ENCODE data around the gene CLDN6.
A peak's percentile ranks its signal among the peaks of the same experiment; 100 is the strongest.

Gene CLDN6

DNA sequence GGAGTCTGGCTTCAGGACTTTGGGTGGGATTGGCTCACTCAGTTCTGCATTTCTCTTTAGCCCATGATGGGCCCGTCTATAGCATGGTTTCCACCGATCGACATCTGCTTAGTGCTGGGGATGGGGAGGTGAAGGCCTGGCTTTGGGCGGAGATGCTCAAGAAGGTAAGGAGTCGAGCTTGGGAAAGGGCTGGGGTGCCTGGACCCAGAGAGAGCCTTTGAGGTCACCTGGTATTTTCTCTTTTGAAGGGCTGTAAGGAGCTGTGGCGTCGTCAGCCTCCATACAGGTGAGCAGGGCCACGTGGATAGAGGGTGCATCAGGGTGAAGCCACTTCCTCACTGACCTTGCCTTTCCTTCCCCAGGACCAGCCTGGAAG, 8.0 kb upstream of the CLDN6 start:
- TF ChIP-seq, protein P1, sequence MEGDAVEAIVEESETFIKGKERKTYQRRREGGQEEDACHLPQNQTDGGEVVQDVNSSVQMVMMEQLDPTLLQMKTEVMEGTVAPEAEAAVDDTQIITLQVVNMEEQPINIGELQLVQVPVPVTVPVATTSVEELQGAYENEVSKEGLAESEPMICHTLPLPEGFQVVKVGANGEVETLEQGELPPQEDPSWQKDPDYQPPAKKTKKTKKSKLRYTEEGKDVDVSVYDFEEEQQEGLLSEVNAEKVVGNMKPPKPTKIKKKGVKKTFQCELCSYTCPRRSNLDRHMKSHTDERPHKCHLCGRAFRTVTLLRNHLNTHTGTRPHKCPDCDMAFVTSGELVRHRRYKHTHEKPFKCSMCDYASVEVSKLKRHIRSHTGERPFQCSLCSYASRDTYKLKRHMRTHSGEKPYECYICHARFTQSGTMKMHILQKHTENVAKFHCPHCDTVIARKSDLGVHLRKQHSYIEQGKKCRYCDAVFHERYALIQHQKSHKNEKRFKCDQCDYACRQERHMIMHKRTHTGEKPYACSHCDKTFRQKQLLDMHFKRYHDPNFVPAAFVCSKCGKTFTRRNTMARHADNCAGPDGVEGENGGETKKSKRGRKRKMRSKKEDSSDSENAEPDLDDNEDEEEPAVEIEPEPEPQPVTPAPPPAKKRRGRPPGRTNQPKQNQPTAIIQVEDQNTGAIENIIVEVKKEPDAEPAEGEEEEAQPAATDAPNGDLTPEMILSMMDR (IDR thresholded peaks at IDR 0.05; ENCODE audit: borderline replicate concordance, insufficient read depth, low read depth, low read length), result no peak
- no peak overlapping the region for H3K4me3 ChIP-seq (ENCODE audit: low read depth, low read length)

DNA sequence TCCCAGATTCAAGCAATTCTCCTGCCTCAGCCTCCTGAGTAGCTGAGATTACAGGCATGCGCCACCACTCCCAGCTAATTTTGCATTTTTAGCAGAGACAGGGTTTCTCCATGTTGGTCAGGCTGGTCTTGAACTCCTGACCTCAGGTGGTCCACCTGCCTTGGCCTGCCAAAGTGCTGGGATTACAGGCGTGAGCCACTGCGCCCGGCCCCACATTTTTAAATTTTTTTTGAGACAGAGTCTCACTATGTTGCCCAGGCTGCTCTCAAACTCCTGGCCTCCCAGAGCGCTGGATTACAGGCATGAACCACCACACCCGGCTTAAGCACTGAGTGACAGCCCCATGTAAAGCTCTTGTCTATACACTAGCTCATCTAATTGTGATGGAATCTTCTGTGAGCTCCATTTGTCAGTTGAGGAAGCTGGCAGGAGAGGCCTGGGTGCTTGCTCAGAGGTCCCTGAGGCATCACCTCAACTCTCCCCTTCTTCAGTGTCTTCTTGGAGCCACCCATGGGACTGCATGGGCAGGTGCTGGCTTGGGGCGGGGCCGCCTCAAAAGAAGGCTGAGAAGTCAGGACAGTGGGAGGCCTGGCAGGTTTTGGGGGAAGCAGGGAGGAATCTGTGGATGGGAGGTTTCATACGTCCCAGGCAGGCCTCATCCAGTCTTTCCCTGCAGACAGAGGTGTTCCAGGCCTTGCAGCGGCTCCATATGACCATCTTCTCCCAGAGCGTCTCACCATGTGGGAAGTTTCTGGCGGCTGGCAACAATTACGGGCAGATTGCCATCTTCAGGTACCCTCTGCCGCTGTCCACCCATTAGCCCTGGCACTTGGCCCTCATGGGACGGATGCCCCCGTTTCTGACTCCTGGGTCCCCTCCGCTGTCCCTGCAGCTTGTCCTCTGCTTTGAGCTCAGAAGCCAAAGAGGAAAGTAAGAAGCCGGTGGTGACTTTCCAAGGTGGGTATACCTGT, 7.3 kb upstream of the CLDN6 start:
- H3K4me3 ChIP-seq (ENCODE audit: low read depth, low read length), result no peak overlapping the region
- TF ChIP-seq, protein P1 (IDR thresholded peaks at IDR 0.05; ENCODE audit: borderline replicate concordance, insufficient read depth, low read depth, low read length), result no peak

DNA sequence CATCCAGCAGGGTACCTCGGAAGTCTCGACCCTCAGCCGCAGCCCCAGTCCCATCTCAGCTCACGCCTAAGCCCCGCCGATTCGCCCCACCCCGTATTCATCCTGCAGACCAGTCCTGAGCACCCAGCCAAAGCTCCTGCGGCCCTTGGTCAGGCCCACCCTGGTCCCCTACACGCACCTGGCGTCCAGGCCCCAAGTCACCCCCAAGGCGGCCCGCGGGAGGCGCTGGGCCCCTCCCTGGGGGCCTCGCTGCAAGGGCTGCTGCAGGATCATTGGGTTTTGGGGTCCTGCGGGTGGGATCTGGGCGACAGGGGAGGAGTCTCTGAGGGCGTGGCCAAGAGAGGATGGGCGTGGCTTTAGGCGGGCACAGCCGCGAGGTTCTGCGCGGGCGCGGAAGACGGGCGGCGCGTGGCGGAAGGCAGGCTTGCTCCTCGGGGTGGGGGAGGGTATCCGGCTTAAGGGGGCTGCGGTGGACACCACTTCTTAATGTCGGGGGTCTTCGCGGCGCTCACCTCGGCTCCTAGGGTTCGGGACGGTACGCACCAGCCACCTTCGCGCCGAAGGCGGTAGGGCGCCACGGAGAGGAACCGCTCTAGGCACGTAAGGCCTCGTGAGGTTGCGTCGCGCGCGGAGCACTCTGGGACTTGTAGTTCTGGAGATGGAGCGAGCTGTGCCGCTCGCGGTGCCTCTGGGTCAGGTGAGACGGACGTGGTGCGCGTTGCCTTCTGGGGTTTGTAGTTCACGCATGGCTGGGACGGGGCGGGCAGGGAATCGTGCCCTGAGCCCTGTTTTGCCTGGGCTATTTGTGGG, 5.9 kb upstream of the CLDN6 start, which contains the start of the genes HCFC1R1 and THOC6:
HCFC1R1 (minus strand) TSS at position 274 of the 810 bp plus-strand sequence; CDS start at position 273, 1 bp downstream.
THOC6 (plus strand) TSS at position 367 of the 810 bp plus-strand sequence; CDS start at position 659, 292 bp downstream.
- peak within 1 kb of the TSS; percentile 85 for H3K4me3 ChIP-seq (ENCODE audit: low read depth, low read length)
- TF ChIP-seq, protein P1 (IDR thresholded peaks at IDR 0.05; ENCODE audit: borderline replicate concordance, insufficient read depth, low read depth, low read length), result no peak

DNA sequence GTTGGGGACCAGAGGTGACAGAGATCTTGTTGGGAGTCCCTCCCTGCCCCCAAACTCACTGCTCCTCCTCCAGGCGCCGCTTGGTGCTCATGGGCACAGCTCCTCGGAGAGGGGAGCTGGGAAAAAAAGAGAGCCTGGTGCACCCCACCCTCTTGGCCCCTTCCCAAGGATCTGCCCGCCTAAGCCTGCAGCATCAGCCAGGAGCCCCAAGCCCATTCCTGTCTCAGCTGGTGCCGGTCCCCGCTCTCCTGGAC, 5.4 kb upstream of the CLDN6 start:
- peak overlapping the region; percentile 85 for H3K4me3 ChIP-seq (ENCODE audit: low read depth, low read length)
- TF ChIP-seq, protein P1 (IDR thresholded peaks at IDR 0.05; ENCODE audit: borderline replicate concordance, insufficient read depth, low read depth, low read length), result no peak

DNA sequence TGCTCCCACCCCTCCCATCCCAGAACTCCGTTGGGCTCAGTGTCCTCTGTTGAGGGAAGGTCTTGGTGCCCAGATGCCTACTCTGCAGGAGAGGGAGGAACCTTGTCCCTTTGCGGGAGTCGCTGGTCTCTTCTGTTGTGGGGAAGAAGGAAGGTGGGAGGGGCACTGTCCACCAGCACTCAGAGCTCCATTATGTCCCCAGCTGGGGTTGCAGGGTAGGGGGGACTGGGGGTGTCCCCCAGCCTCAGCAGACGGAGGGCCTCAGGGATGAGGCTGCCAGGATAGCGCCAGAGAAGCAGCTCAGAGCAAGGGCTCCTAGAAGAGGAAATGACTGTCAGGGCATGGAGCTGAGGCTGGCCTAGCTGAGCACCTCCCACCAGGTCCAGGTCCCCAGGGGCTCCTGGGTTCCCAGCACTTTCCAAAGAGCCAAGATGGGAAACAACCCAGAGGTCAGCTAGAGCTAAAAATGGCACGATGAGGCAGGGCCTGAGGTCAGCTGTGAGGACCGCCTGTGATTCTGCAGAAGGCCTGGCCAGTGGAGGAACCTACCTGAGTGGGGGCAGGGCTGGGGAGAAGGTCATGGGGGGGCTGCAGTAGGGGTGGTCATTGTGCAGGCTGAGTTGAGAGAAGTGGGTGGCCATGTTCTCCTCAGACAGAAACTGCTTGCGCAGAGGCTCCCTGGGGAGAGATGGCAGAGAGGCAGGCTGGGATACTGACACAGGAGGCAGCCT, 4.9 kb upstream of the CLDN6 start:
- peak overlapping the region; percentile 85 for H3K4me3 ChIP-seq (ENCODE audit: low read depth, low read length)

DNA sequence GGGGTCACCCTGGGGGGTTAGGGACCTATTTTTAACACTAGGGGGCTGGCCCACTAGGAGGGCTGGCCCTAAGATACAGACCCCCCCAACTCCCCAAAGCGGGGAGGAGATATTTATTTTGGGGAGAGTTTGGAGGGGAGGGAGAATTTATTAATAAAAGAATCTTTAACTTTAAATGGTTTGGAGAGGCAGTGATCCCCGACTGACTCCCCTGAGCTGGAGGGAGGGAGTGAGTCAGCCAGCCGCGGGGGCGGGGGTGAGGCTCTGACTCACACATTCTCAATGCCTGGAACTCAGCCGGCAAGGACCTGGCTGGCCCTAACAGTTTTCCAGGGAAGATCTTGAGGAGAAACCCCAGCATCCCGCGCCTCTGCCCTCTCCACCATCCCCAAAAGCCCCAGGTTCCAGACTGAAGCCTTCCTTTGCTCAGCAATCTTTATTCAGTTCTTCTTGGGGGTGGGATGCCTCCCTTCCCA, 4.3 kb upstream of the CLDN6 start:
- TF ChIP-seq, protein P1 (IDR thresholded peaks at IDR 0.05; ENCODE audit: borderline replicate concordance, insufficient read depth, low read depth, low read length), result no peak
- H3K4me3 ChIP-seq (ENCODE audit: low read depth, low read length), result no peak overlapping the region

More for the DNA sequence above, 4.9 kb upstream of the CLDN6 start:
- TF ChIP-seq, protein P1 (IDR thresholded peaks at IDR 0.05; ENCODE audit: borderline replicate concordance, insufficient read depth, low read depth, low read length), result no peak
